ENCODE data around the gene ADAMTSL5. TPM values are rescaled to one million over a fixed set of nuclear protein-coding genes. Genes with fewer than 3 reads are reported as not detected.

The ADAMTSL5 gene
- total and polyA plus RNA-seq, 2 of the 13 experiments (the other 11 are each of a cell fraction or from before 2014, with no cell fraction given): 0.60 to 2.7 TPM

- no peak for TF ChIP-seq TCF12 (IDR thresholded peaks at IDR 0.05)
- TF ChIP-seq TCF12 (CRISPR knock-in tag; IDR thresholded peaks at IDR 0.05): no peak
- TF ChIP-seq, protein P1, sequence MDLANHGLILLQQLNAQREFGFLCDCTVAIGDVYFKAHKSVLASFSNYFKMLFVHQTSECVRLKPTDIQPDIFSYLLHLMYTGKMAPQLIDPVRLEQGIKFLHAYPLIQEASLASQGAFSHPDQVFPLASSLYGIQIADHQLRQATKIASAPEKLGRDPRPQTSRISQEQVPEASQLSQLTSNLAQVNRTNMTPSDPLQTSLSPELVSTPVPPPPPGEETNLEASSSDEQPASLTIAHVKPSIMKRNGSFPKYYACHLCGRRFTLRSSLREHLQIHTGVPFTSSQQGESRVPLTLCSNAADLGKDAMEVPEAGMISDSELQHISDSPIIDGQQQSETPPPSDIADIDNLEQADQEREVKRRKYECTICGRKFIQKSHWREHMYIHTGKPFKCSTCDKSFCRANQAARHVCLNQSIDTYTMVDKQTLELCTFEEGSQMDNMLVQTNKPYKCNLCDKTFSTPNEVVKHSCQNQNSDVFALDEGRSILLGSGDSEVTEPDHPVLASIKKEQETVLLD (CRISPR knock-in tag; IDR thresholded peaks at IDR 0.05; ENCODE audit: low read depth): peak; percentile 71
- no peak for TF ChIP-seq ZNF383 (CRISPR knock-in tag; IDR thresholded peaks at IDR 0.05; ENCODE audit: borderline replicate concordance)
- TF ChIP-seq, protein P2, sequence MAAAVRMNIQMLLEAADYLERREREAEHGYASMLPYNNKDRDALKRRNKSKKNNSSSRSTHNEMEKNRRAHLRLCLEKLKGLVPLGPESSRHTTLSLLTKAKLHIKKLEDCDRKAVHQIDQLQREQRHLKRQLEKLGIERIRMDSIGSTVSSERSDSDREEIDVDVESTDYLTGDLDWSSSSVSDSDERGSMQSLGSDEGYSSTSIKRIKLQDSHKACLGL (CRISPR knock-in tag; IDR thresholded peaks at IDR 0.05): peak; percentile 66
- no peak for TF ChIP-seq XBP1 (CRISPR knock-in tag; IDR thresholded peaks at IDR 0.05)
- no peak for TF ChIP-seq ZNF496 (CRISPR knock-in tag; IDR thresholded peaks at IDR 0.05; ENCODE audit: insufficient replicate concordance)
- peak; percentile 78; the same call in 1 of the 2 replicates for TF ChIP-seq ZNF256 (CRISPR knock-in tag; conservative IDR thresholded peaks at IDR 0.05)
- peak; percentile 57; the same call in 1 of the 2 replicates for TF ChIP-seq GABPB1 (CRISPR knock-in tag; IDR thresholded peaks at IDR 0.05)
- TF ChIP-seq MEF2D (CRISPR knock-in tag; IDR thresholded peaks at IDR 0.05): no peak
- no peak for TF ChIP-seq ZBTB25 (CRISPR knock-in tag; IDR thresholded peaks at IDR 0.05)
- TF ChIP-seq, protein P3, sequence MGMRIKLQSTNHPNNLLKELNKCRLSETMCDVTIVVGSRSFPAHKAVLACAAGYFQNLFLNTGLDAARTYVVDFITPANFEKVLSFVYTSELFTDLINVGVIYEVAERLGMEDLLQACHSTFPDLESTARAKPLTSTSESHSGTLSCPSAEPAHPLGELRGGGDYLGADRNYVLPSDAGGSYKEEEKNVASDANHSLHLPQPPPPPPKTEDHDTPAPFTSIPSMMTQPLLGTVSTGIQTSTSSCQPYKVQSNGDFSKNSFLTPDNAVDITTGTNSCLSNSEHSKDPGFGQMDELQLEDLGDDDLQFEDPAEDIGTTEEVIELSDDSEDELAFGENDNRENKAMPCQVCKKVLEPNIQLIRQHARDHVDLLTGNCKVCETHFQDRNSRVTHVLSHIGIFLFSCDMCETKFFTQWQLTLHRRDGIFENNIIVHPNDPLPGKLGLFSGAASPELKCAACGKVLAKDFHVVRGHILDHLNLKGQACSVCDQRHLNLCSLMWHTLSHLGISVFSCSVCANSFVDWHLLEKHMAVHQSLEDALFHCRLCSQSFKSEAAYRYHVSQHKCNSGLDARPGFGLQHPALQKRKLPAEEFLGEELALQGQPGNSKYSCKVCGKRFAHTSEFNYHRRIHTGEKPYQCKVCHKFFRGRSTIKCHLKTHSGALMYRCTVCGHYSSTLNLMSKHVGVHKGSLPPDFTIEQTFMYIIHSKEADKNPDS (CRISPR knock-in tag; IDR thresholded peaks at IDR 0.05): no peak
- peak; percentile 32; the same call in 1 of the 2 replicates for TF ChIP-seq PHF20 (CRISPR knock-in tag; IDR thresholded peaks at IDR 0.05)
- TF ChIP-seq ZNF770 (CRISPR knock-in tag; IDR thresholded peaks at IDR 0.05): peak; percentile 52; the same call in 1 of the 2 replicates
- TF ChIP-seq, protein P4, sequence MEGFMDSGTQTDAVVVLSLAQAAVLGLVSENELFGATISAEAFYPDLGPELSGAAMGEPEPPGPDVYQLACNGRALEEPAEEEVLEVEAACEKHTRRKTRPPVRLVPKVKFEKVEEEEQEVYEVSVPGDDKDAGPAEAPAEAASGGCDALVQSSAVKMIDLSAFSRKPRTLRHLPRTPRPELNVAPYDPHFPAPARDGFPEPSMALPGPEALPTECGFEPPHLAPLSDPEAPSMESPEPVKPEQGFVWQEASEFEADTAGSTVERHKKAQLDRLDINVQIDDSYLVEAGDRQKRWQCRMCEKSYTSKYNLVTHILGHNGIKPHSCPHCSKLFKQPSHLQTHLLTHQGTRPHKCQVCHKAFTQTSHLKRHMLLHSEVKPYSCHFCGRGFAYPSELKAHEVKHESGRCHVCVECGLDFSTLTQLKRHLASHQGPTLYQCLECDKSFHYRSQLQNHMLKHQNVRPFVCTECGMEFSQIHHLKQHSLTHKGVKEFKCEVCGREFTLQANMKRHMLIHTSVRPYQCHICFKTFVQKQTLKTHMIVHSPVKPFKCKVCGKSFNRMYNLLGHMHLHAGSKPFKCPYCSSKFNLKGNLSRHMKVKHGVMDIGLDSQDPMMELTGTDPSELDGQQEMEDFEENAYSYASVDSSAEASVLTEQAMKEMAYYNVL (CRISPR knock-in tag; IDR thresholded peaks at IDR 0.05; ENCODE audit: borderline replicate concordance): no peak
- no peak; the same call in 1 of the 2 replicates for TF ChIP-seq GLI4 (CRISPR knock-in tag; IDR thresholded peaks at IDR 0.05; ENCODE audit: borderline replicate concordance)
- TF ChIP-seq TSC22D2 (CRISPR knock-in tag; IDR thresholded peaks at IDR 0.05; ENCODE audit: borderline replicate concordance): no peak
- no peak for TF ChIP-seq SIX4 (CRISPR knock-in tag; IDR thresholded peaks at IDR 0.05)
- no peak for TF ChIP-seq ZNF253 (CRISPR knock-in tag; IDR thresholded peaks at IDR 0.05; ENCODE audit: borderline replicate concordance)
These were observed 21.5 kb downstream of the ADAMTSL5 start, which contains the start of gene REEP6 (continued) for GRCh38 chr19:1491114-1491848.

All from HepG2 (cell line).